IPS-15b (cell line): Measurements from ENCODE around the gene DYNC2I2.

Experiments
- H3K27me3 ChIP-seq: one replicate; pipeline ENCODE4 v1.6.1; 2013; ENCODE audit warnings: low read length; ENCODE audit not compliant: control insufficient read depth, insufficient read depth
- H3K36me3 ChIP-seq: one replicate; pipeline ENCODE4 v1.6.1; 2013; ENCODE audit warnings: low read length; ENCODE audit not compliant: control insufficient read depth, insufficient read depth
- H3K4me1 ChIP-seq: one replicate; pipeline ENCODE4 v1.6.1; 2013; ENCODE audit warnings: mild to moderate bottlenecking, low read length; ENCODE audit not compliant: control insufficient read depth, insufficient read depth
- H3K4me3 ChIP-seq: one replicate; pipeline ENCODE4 v1.5.1; 2013; ENCODE audit warnings: low read depth, low read length
- H3K9ac ChIP-seq: one replicate; pipeline ENCODE4 v1.6.1; 2013; ENCODE audit warnings: low read depth, mild to moderate bottlenecking, low read length
- H3K9me3 ChIP-seq: one replicate; pipeline ENCODE4 v1.6.1; 2013; ENCODE audit warnings: mild to moderate bottlenecking, low read length; ENCODE audit not compliant: control insufficient read depth, insufficient read depth

Gene DYNC2I2

DNA sequence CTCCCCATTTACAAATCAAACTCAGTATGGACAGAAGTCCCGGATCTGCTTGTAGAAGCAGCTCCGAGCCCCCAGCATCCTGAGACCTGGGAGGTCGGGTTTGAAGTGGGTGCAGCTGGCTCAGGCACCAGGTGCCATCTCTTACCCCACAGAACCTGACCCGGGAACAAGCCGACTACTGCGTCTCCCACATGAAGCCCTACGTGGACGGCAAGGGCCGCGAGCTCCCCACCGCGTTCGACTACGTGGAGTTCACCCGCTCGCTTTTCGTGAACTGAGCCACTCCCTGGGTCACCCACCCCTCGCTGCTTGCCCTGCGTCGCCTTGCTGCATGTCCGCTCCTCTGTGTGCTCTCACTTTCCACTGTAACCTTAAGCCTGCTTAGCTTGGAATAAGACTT lies 23.6 kb downstream of the DYNC2I2 start:
- no peaks in the 10 kb centered on the region for H3K9me3 ChIP-seq
- H3K36me3 ChIP-seq, result peaks cover 61% of the 10 kb centered on the region
- H3K9ac ChIP-seq, result no peak overlapping the region
- H3K4me1 ChIP-seq, result no peaks in the 10 kb centered on the region
- H3K4me3 ChIP-seq, result no peak overlapping the region
- no peaks in the 10 kb centered on the region for H3K27me3 ChIP-seq

DNA sequence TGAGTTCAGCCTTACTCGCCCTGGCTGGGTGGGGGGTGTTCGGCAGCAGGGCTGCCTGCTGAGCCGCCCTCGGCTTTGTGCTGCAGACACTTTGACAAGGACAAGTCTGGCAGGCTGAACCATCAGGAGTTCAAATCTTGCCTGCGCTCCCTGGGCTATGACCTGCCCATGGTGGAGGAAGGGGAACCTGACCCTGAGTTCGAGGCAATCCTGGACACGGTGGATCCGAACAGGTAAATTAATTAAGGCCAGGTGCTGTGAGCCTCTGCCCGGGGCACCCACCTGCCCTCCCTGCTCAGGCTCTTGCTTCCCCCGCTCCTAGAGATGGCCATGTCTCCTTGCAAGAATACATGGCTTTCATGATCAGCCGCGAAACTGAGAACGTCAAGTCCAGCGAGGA lies 24.2 kb downstream of the DYNC2I2 start:
- Histone ChIP-seq H3K27me3 (no peaks in the 10 kb centered on the region), H3K9me3 (no peaks in the 10 kb centered on the region), H3K9ac (no peak overlapping the region), H3K4me1 (no peaks in the 10 kb centered on the region), H3K36me3 (peaks cover 60% of the 10 kb centered on the region), H3K4me3 (no peak overlapping the region)

DNA sequence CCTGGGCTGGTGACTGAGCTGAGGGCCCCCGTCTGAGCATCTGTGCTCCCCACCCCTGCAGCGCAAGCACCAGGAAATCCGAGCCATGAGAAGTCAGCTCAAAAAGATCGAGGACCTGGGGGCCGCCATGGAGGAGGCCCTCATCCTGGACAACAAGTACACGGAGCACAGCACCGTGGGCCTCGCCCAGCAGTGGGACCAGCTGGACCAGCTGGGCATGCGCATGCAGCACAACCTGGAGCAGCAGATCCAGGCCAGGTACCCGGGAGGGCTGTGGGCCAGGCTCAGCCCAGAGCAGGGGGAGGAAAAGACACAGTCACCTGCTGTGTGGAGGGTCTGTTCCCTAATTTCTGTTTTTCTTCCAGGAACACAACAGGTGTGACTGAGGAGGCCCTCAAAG lies 24.6 kb downstream of the DYNC2I2 start:
- Histone ChIP-seq H3K9me3 (no peaks in the 10 kb centered on the region), H3K27me3 (no peaks in the 10 kb centered on the region), H3K9ac (no peak overlapping the region), H3K4me1 (no peaks in the 10 kb centered on the region), H3K4me3 (no peak overlapping the region), H3K36me3 (peaks cover 61% of the 10 kb centered on the region)

DNA sequence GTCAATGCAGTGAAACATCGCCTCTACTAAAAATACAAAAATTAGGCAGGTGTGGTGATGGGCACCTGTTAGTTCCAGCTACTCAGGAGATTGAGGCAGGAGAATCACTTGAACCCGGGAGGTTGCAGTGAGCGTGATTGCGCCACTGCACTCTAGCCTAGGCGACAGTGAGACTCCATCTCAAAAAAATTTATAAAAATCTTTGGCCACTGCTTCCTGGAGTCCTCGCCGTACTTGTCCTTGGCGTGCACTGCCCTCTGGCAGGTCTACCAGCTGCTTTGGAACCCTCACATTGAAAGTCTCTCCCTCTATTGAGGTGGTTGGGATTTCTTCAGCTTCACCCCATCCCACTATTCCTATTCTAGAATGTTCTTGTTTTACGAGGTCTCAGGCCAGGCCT lies 25.0 kb downstream of the DYNC2I2 start:
- H3K9ac ChIP-seq, result no peak overlapping the region
- H3K36me3 ChIP-seq, result peaks cover 61% of the 10 kb centered on the region
- no peaks in the 10 kb centered on the region for H3K27me3 ChIP-seq
- H3K4me1 ChIP-seq, result no peaks in the 10 kb centered on the region
- H3K4me3 ChIP-seq, result no peak overlapping the region
- H3K9me3 ChIP-seq, result no peaks in the 10 kb centered on the region

DNA sequence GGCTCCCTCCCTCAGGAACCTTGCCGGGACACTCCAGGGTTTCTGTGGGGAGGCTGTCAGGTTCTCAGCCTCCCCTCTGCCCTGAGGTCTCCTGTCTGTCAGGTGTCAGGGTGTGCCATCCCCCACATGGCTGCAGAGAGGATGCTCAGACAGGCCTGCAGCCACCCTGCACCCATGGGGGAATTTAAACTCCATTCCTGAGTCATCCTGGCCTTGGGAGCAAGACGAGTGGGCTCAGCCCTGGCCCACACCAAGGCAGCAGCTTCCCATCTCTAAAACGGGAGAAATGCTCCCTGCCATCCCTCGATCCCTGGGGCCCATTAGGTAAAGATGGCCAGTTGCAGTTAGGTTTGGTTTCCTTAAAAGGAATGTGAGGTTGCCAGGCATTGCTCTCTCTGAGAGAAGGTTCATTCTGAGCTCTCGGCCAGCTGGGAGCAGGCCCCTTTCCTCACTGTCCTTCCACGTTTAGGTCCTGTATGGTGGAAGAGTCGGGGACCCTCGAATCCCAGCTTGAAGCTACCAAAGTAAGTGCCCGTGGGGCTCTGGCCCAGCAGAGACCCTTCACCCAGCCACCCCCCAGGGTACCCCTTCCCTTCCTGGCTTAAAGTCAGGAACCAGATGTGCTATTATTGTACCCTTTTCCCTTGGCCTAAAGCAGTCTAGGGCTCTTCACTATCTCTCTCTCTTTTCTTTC lies 26.6 kb downstream of the DYNC2I2 start:
- H3K36me3 ChIP-seq, result peaks cover 70% of the 10 kb centered on the region
- H3K9ac ChIP-seq, result peak overlapping the region; percentile 13

DNA sequence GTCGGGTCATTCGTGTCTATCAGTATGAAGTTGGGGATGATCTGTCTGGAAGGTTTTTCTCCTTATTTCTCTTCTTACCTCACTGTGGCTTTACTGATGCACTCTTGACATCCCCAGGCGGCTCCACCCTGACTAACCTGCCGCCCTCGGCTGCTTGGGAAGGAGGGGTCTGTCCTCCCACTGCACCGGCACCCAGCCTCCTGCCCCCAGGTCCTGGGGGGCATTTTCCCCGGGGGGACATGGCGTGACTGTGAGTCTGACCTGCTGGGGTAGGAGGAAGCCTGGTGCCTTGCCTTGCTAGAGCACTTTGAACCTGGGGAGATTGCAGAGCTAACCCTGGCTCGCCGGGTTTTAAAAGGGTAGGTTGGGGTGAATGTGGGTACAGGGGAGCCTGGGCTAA lies 27.5 kb downstream of the DYNC2I2 start:
- no peaks in the 10 kb centered on the region for H3K27me3 ChIP-seq
- peaks cover 70% of the 10 kb centered on the region for H3K36me3 ChIP-seq
- no peak overlapping the region for H3K4me3 ChIP-seq
- H3K9me3 ChIP-seq, result no peaks in the 10 kb centered on the region
- no peak overlapping the region for H3K9ac ChIP-seq
- H3K4me1 ChIP-seq, result no peaks in the 10 kb centered on the region

More for the DNA sequence above, 26.6 kb downstream of the DYNC2I2 start:
- Histone ChIP-seq H3K4me3 (no peak overlapping the region), H3K4me1 (no peaks in the 10 kb centered on the region), H3K27me3 (no peaks in the 10 kb centered on the region), H3K9me3 (no peaks in the 10 kb centered on the region)

DNA sequence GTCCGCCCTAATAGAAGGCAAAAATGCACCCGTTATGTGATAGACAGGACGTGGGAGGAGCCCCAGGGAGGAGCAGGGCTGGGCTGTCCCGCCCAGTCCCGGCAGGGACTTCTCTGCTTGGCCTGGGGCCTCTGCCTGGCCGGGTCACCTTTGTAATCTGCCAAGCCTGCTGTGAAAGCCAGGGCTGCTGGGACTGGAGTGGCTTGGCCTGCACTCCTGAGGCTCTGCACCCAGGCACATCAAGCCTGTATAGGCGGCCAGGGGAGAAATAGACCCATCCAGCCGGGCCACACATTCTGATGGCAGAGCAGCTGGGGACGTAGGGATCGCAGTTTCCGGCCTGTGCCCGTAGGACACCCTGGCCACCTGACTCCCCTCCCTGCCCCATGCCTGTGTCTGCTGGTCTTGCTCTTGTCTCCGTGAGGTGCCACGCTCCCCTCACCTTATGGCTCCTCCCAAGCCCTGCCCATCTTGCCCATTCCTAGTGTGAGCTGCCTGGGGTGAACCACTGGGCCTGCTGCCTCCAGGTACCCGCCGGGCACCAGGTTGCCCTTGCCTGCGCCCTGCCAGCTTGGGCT lies 28.1 kb downstream of the DYNC2I2 start:
- Histone ChIP-seq H3K4me3 (no peak overlapping the region), H3K4me1 (no peaks in the 10 kb centered on the region), H3K9ac (no peak overlapping the region), H3K27me3 (no peaks in the 10 kb centered on the region), H3K9me3 (no peaks in the 10 kb centered on the region), H3K36me3 (peaks cover 67% of the 10 kb centered on the region)

DNA sequence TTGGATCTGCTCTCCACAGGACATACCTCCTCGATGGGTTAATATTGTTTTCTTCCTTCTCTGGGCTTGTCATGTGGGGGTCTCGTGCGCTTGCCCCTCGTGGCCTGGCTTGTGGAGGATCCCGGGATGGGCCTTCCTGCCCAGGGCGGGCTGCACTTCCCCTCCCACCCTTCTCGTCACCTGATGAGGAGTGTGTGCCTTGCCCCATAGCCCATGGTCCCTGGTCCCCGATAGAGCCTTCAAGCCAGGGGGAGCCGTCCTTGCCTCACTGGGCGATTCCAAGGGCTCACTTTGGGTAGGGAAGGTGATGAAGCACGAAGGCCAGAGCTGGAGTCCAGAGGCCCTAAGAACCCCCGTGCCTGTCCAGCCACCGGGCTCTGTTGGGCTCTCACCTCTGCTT lies 28.7 kb downstream of the DYNC2I2 start:
- Histone ChIP-seq H3K4me3 (no peak overlapping the region), H3K27me3 (no peaks in the 10 kb centered on the region), H3K4me1 (no peaks in the 10 kb centered on the region), H3K9me3 (no peaks in the 10 kb centered on the region), H3K9ac (no peak overlapping the region), H3K36me3 (peaks cover 61% of the 10 kb centered on the region)

DNA sequence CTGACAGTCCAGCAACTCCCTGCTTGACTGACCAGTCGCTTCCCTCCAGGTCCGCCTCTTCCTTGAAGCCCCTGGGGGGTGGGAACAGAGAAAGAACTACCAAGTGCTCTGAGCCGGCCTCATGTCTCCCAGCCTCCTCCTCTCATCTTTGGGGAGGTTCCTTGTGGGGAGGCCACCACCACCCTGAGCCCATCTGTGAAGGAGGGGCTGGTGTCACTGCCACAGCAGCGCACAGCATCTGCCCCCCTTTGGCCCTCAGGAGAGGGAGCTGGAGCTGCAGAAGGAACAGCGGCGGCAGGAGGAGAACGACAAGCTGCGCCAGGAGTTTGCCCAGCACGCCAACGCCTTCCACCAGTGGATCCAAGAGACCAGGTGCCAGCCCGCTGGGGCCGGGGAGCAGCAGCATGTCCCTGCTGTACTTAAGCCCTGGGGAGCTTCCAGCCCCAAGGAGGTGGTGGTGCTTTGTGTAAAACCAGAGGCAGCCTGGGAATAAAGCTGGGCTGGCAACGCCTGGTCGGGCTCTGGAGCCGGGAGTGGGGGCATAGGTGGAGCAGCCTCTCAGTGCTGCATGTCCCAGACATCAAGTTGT lies 29.4 kb downstream of the DYNC2I2 start:
- Histone ChIP-seq H3K9ac (no peak overlapping the region), H3K27me3 (no peaks in the 10 kb centered on the region), H3K36me3 (peaks cover 54% of the 10 kb centered on the region), H3K4me1 (no peaks in the 10 kb centered on the region), H3K9me3 (no peaks in the 10 kb centered on the region), H3K4me3 (no peak overlapping the region)

DNA sequence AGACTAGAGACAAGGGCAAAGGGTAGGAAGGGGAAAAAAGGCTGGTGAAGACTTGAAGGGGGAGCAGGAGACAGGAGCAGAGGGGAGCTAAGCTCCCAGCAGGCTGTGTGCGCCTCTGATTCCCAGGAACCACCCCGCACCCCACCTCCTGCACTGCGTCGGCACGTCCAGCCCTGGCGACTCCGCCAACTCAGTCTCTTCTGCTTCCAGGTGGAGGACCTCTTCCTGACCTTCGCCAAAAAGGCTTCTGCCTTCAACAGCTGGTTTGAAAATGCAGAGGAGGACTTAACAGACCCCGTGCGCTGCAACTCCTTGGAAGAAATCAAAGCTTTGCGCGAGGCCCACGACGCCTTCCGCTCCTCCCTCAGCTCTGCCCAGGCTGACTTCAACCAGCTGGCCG lies 30.5 kb downstream of the DYNC2I2 start:
- H3K4me1 ChIP-seq, result no peaks in the 10 kb centered on the region
- peaks cover 54% of the 10 kb centered on the region for H3K36me3 ChIP-seq
- no peaks in the 10 kb centered on the region for H3K27me3 ChIP-seq
- no peaks in the 10 kb centered on the region for H3K9me3 ChIP-seq
- H3K4me3 ChIP-seq, result no peak overlapping the region
- H3K9ac ChIP-seq, result no peak overlapping the region

DNA sequence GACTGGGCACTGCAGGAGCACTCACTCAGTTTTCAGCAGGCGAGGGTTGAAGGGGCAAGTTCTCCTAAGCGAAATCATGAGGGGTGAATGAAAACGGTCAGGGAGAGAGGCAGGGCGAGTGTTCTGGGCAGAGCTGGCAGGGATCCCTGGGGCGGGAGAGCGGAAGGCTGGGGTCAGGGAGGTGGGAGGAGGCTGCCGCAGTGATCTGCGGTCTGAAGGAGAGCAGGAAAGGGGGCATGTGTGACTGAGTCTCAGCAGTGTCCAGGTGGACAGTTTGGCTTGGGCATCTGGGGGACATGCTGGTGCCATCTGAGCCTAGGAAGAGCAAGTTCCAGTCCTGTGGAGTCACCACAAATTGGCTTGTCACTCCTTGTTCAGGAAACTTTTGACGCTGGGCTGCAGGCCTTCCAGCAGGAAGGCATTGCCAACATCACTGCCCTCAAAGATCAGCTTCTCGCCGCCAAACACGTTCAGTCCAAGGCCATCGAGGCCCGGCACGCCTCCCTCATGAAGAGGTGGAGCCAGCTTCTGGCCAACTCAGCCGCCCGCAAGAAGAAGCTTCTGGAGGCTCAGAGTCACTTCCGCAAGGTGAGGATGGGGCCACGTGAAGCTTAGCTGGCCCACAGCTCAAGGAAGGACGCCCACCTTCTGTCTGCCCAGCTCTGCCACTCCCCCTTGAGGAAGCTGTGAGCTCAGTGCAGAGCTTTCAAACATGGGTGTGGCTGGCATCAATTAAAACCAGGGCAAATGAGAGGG lies 31.1 kb downstream of the DYNC2I2 start:
- Histone ChIP-seq H3K4me3 (no peak overlapping the region), H3K27me3 (no peaks in the 10 kb centered on the region), H3K9ac (no peak overlapping the region), H3K4me1 (no peaks in the 10 kb centered on the region), H3K36me3 (peaks cover 60% of the 10 kb centered on the region), H3K9me3 (no peaks in the 10 kb centered on the region)
